22Rv1 (cell line): Measurements from ENCODE around the gene INSM2.

ENCODE experiments used
- ZFX ChIP-seq: fragments of 450-650 bp; IDR thresholded peaks from 2 replicates; pipeline ENCODE4 v1.6.1; 2017; ENCODE audit warnings: antibody characterized with exemption, borderline replicate concordance
- TF ChIP-seq, protein P1 (sequence below): fragments of 450-650 bp; IDR thresholded peaks from 2 replicates; pipeline ENCODE4 v1.5.1; 2017; ENCODE audit warnings: mild to moderate bottlenecking

DNA sequence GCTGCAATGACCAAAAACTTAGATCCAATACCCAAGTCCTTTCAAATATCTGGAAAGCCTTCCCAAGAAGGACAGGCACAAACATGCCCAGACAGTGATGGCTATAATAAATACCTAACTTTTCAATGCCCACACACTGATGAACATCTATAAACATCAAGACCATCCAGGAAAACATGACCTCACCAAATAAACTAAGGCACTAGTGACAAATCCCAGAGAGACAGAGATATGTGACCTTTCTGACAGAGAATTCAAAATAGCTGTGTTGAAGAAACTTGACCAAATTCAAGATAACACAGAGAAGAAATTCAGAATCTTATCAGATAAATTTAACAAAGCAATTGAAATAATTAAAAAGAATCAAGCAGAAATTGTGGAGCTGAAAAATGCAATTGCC lies 38.7 kb upstream of the INSM2 start:
- TF ChIP-seq, protein P1, sequence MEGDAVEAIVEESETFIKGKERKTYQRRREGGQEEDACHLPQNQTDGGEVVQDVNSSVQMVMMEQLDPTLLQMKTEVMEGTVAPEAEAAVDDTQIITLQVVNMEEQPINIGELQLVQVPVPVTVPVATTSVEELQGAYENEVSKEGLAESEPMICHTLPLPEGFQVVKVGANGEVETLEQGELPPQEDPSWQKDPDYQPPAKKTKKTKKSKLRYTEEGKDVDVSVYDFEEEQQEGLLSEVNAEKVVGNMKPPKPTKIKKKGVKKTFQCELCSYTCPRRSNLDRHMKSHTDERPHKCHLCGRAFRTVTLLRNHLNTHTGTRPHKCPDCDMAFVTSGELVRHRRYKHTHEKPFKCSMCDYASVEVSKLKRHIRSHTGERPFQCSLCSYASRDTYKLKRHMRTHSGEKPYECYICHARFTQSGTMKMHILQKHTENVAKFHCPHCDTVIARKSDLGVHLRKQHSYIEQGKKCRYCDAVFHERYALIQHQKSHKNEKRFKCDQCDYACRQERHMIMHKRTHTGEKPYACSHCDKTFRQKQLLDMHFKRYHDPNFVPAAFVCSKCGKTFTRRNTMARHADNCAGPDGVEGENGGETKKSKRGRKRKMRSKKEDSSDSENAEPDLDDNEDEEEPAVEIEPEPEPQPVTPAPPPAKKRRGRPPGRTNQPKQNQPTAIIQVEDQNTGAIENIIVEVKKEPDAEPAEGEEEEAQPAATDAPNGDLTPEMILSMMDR, result no peak
- TF ChIP-seq ZFX, result no peak
